ENCODE measurements around the gene IGIP.

DNA sequence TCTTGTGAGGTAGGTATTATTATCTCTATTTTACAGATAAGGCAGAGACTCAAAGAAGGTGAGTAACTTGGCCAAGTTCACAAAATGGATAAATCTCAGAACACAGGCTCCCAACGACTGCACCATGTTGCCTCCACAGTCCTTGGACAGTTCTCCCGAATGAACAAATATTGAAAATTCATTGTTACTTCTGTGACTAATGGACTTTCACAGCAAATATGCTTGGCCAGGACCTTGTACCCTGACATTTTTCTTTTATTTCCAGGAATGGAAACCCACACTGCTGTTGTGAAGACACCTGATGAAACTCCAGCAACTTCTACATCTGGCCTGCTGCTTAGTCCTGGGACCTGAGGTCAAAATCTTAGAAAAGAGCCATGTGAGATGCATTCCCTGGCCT is 46.7 kb downstream of the IGIP start:
- no peak for TF ChIP-seq POLR2A (IDR thresholded peaks at IDR 0.05; ENCODE audit: extremely low read depth, insufficient read length)
- TF ChIP-seq, protein P1, sequence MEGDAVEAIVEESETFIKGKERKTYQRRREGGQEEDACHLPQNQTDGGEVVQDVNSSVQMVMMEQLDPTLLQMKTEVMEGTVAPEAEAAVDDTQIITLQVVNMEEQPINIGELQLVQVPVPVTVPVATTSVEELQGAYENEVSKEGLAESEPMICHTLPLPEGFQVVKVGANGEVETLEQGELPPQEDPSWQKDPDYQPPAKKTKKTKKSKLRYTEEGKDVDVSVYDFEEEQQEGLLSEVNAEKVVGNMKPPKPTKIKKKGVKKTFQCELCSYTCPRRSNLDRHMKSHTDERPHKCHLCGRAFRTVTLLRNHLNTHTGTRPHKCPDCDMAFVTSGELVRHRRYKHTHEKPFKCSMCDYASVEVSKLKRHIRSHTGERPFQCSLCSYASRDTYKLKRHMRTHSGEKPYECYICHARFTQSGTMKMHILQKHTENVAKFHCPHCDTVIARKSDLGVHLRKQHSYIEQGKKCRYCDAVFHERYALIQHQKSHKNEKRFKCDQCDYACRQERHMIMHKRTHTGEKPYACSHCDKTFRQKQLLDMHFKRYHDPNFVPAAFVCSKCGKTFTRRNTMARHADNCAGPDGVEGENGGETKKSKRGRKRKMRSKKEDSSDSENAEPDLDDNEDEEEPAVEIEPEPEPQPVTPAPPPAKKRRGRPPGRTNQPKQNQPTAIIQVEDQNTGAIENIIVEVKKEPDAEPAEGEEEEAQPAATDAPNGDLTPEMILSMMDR (IDR thresholded peaks at IDR 0.05; ENCODE audit: low read depth, low read length): no peak
- TF ChIP-seq MYC (IDR thresholded peaks at IDR 0.05; ENCODE audit: low read depth, low read length): no peak
- TF ChIP-seq MAX (IDR thresholded peaks at IDR 0.05; ENCODE audit: low read depth, low read length): no peak

Data from NB4 (cell line).